ENCODE results near the gene KLHL2. TPM values are rescaled to one million over a fixed set of nuclear protein-coding genes. Genes with fewer than 3 reads are reported as not detected.
"Not testable (repeated sequence)": the region's sequence is repeated elsewhere in the genome, so short reads cannot be mapped to it uniquely, and the experiment has no call there.

The KLHL2 gene
- total and polyA plus RNA-seq, 2 donors (not counting 3 experiments of a cell fraction or from before 2014, with no cell fraction given): 9.9 to 22.1 TPM

DNA sequence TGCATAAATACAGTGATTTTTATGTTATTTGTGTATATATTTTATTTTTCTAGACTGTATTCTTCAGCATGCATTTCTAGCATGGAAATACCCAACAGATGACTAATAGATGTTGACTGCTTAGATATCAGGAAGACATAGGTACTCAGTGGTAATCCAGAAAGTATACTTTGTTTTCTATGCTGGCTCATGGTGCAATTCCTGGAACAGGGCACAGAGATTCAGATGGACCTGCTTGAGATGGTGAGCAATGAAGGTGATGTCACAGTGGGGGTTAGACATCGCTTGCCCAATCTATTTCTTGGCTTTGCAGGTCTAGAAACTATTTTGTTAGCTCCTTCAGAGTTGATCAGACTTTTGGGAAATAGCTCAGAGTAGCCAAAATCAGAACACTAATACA is 41.5 kb downstream of the KLHL2 start:
- H3K4me2 ChIP-seq (ENCODE audit: insufficient read depth, low read length); H3K79me2 ChIP-seq (ENCODE audit: control insufficient read depth, insufficient read depth, low read length); H2AFZ ChIP-seq (ENCODE audit: low read depth, low read length); H4K20me1 ChIP-seq (replicated peaks; ENCODE audit: control insufficient read depth, extremely low read depth, insufficient read depth, low read length); dilution Hi-C loops (cut with MboI; ENCODE audit: extremely low pct_ligation_motif_present, low sequenced_read_pairs); H3K27me3 ChIP-seq (ENCODE audit: control insufficient read depth in 2 of 2, insufficient read depth in 2 of 2, low read length in 2 of 2); H3K36me3 ChIP-seq (ENCODE audit: control insufficient read depth in 2 of 2, extremely low read depth in 1 of 2, insufficient read depth in 2 of 2, low read length in 2 of 2); POLR2A ChIA-PET; CTCF ChIA-PET; H3K9me1 ChIP-seq (replicated peaks; ENCODE audit: control insufficient read depth, extremely low read depth, insufficient read depth, low read length); H3K27ac ChIP-seq (ENCODE audit: insufficient read depth, low read depth, low read length); H3K9me3 ChIP-seq (replicated peaks; ENCODE audit: control insufficient read depth, insufficient read depth, low read length); intact Hi-C loops (cut with micrococcal nuclease); BruUV-seq (replicated peaks); H3K4me1 ChIP-seq (ENCODE audit: control insufficient read depth, extremely low read depth, insufficient read depth, low read length); H3K4me3 ChIP-seq (replicated peaks in 1 of 3; ENCODE audit: insufficient read depth in 1 of 3, low read depth in 1 of 3, low read length in 3 of 3); H3K9ac ChIP-seq (replicated peaks; ENCODE audit: extremely low read depth, insufficient read depth, low read length): not testable (repeated sequence)
- peak; percentile 9 for TF ChIP-seq FOS (IDR thresholded peaks at IDR 0.05; ENCODE audit: borderline replicate concordance, insufficient read depth, low read length)
- peak; percentile 56 for FAIRE-seq
- peak; percentile 3 for DNase-seq (ENCODE audit: low read depth, low spot score)

- H3K36me3 ChIP-seq (ENCODE audit: control insufficient read depth in 2 of 2, extremely low read depth in 1 of 2, insufficient read depth in 2 of 2, low read length in 2 of 2); H3K9me1 ChIP-seq (replicated peaks; ENCODE audit: control insufficient read depth, extremely low read depth, insufficient read depth, low read length); dilution Hi-C loops (cut with MboI; ENCODE audit: extremely low pct_ligation_motif_present, low sequenced_read_pairs); FAIRE-seq; H3K9ac ChIP-seq (replicated peaks; ENCODE audit: extremely low read depth, insufficient read depth, low read length); H3K27ac ChIP-seq (ENCODE audit: insufficient read depth, low read depth, low read length); POLR2A ChIA-PET; BruUV-seq (replicated peaks); CTCF ChIA-PET; H2AFZ ChIP-seq (ENCODE audit: low read depth, low read length); H3K4me2 ChIP-seq (ENCODE audit: insufficient read depth, low read length); H4K20me1 ChIP-seq (replicated peaks; ENCODE audit: control insufficient read depth, extremely low read depth, insufficient read depth, low read length); H3K4me3 ChIP-seq (replicated peaks in 1 of 3; ENCODE audit: insufficient read depth in 1 of 3, low read depth in 1 of 3, low read length in 3 of 3); H3K27me3 ChIP-seq (ENCODE audit: control insufficient read depth in 2 of 2, insufficient read depth in 2 of 2, low read length in 2 of 2); H3K9me3 ChIP-seq (replicated peaks; ENCODE audit: control insufficient read depth, insufficient read depth, low read length); H3K79me2 ChIP-seq (ENCODE audit: control insufficient read depth, insufficient read depth, low read length): not testable (repeated sequence)
- peak; percentile 2 for DNase-seq (ENCODE audit: low read depth, low spot score)
- intact Hi-C loops (cut with micrococcal nuclease): loop anchor here (2.0 to 5.0 kb wide), 2 partner anchors 32 to 48 kb away; partner anchors contain the start of gene KLHL2
- peaks cover 11% of the 10 kb centered on the region for H3K4me1 ChIP-seq (ENCODE audit: control insufficient read depth, extremely low read depth, insufficient read depth, low read length)
Observed at GRCh38 chr4:165254771-165255170, 47.4 kb downstream of the KLHL2 start.

- POLR2A ChIA-PET; CTCF ChIA-PET; BruUV-seq (replicated peaks); H3K27ac ChIP-seq (ENCODE audit: insufficient read depth, low read depth, low read length); H3K79me2 ChIP-seq (ENCODE audit: control insufficient read depth, insufficient read depth, low read length); H2AFZ ChIP-seq (ENCODE audit: low read depth, low read length); H3K27me3 ChIP-seq (ENCODE audit: control insufficient read depth in 2 of 2, insufficient read depth in 2 of 2, low read length in 2 of 2); H3K9ac ChIP-seq (replicated peaks; ENCODE audit: extremely low read depth, insufficient read depth, low read length); H4K20me1 ChIP-seq (replicated peaks; ENCODE audit: control insufficient read depth, extremely low read depth, insufficient read depth, low read length); H3K36me3 ChIP-seq (ENCODE audit: control insufficient read depth in 2 of 2, extremely low read depth in 1 of 2, insufficient read depth in 2 of 2, low read length in 2 of 2); dilution Hi-C loops (cut with MboI; ENCODE audit: extremely low pct_ligation_motif_present, low sequenced_read_pairs); H3K4me3 ChIP-seq (replicated peaks in 1 of 3; ENCODE audit: insufficient read depth in 1 of 3, low read depth in 1 of 3, low read length in 3 of 3); H3K9me3 ChIP-seq (replicated peaks; ENCODE audit: control insufficient read depth, insufficient read depth, low read length); H3K9me1 ChIP-seq (replicated peaks; ENCODE audit: control insufficient read depth, extremely low read depth, insufficient read depth, low read length): not testable (repeated sequence)
- FAIRE-seq (peak; percentile 78), DNase-seq (ENCODE audit: low read depth, low spot score) (peak; percentile 44)
- intact Hi-C loops (cut with micrococcal nuclease): loop anchor here (2.0 to 5.0 kb wide), 2 partner anchors 33 to 49 kb away; partner anchors contain the start of gene KLHL2
- H3K4me2 ChIP-seq (ENCODE audit: insufficient read depth, low read length): peak overlapping the region; percentile 51
- peaks cover 11% of the 10 kb centered on the region for H3K4me1 ChIP-seq (ENCODE audit: control insufficient read depth, extremely low read depth, insufficient read depth, low read length)
Observed at GRCh38 chr4:165255439-165255838, 48.1 kb downstream of the KLHL2 start.

- CTCF ChIA-PET; BruUV-seq (replicated peaks); H3K27ac ChIP-seq (ENCODE audit: insufficient read depth, low read depth, low read length); H3K36me3 ChIP-seq (ENCODE audit: control insufficient read depth in 2 of 2, extremely low read depth in 1 of 2, insufficient read depth in 2 of 2, low read length in 2 of 2); H2AFZ ChIP-seq (ENCODE audit: low read depth, low read length); H3K9me1 ChIP-seq (replicated peaks; ENCODE audit: control insufficient read depth, extremely low read depth, insufficient read depth, low read length); H4K20me1 ChIP-seq (replicated peaks; ENCODE audit: control insufficient read depth, extremely low read depth, insufficient read depth, low read length); H3K9ac ChIP-seq (replicated peaks; ENCODE audit: extremely low read depth, insufficient read depth, low read length); H3K4me3 ChIP-seq (replicated peaks in 1 of 3; ENCODE audit: insufficient read depth in 1 of 3, low read depth in 1 of 3, low read length in 3 of 3); POLR2A ChIA-PET; H3K4me2 ChIP-seq (ENCODE audit: insufficient read depth, low read length); dilution Hi-C loops (cut with MboI; ENCODE audit: extremely low pct_ligation_motif_present, low sequenced_read_pairs); DNase-seq (ENCODE audit: low read depth, low spot score); H3K27me3 ChIP-seq (ENCODE audit: control insufficient read depth in 2 of 2, insufficient read depth in 2 of 2, low read length in 2 of 2); H3K9me3 ChIP-seq (replicated peaks; ENCODE audit: control insufficient read depth, insufficient read depth, low read length); H3K79me2 ChIP-seq (ENCODE audit: control insufficient read depth, insufficient read depth, low read length); FAIRE-seq: not testable (repeated sequence)
- peaks cover 11% of the 10 kb centered on the region for H3K4me1 ChIP-seq (ENCODE audit: control insufficient read depth, extremely low read depth, insufficient read depth, low read length)
- intact Hi-C loops (cut with micrococcal nuclease): loop anchor here (5.0 kb wide), 1 partner anchor 34 kb away; no protein-coding TSS in a partner anchor
Observed at GRCh38 chr4:165256074-165256659, 48.8 kb downstream of the KLHL2 start.

Data from endothelial cell of umbilical vein (primary cell).